ENCODE results near the gene TMUB1. TPM values are rescaled to one million over a fixed set of nuclear protein-coding genes. Genes with fewer than 3 reads are reported as not detected.

TMUB1 gene
- total and polyA plus RNA-seq, 9 of the 15 experiments (the other 6 are each of a cell fraction or from before 2014, with no cell fraction given), result 0.14 to 241 (median 74.1) TPM

DNA sequence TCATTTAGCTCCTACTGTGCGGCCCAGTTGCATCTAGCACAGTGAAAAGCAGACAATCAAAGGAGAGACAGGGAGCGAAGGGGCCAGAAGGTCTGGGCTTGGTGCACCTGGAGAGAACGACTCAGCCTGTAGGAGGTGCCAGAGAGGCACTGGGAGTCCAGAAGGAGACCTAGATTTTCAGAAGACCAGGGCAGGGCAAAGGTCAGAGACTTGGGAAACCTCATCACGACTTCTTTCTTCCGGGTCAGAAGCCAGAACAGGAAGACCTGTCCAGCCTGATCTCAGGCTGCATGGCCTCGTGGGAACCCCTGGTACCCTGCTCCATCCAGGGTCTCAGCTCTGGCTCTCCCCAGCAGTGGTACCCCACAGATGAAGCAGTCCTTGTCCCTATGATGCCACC, 8.1 kb upstream of the TMUB1 start (continued):
- TF ChIP-seq SRF (CRISPR knock-in tag; IDR thresholded peaks at IDR 0.05) (no peak), STAT5A (IDR thresholded peaks at IDR 0.05; ENCODE audit: borderline replicate concordance, low read length) (0 out of 2 replicates have a peak, but pooled peaks have one; percentile 21), CREB1 (IDR thresholded peaks at IDR 0.05) (no peak), CREB1 (CRISPR knock-in tag; IDR thresholded peaks at IDR 0.05) (no peak), SMARCA5 (IDR thresholded peaks at IDR 0.05) (no peak), ZKSCAN1 (IDR thresholded peaks at IDR 0.05; ENCODE audit: low read depth, low read length) (no peak), SIN3B (IDR thresholded peaks at IDR 0.05; ENCODE audit: low read depth) (no peak), SMAD1 (IDR thresholded peaks at IDR 0.05; ENCODE audit: low read depth, low read length, partially characterized antibody) (no peak), ZNF644 (tag; IDR thresholded peaks at IDR 0.05; ENCODE audit: low read depth) (no peak), ZBTB7A (IDR thresholded peaks at IDR 0.05; ENCODE audit: borderline replicate concordance, control insufficient read depth, low read depth, low read length) (peak; percentile 45; the same call in 1 of the 2 replicates), ZKSCAN8 (CRISPR knock-in tag; IDR thresholded peaks at IDR 0.05) (no peak), MEIS2 (IDR thresholded peaks at IDR 0.05; ENCODE audit: partially characterized antibody) (no peak), U2AF2 (optimal IDR thresholded peaks at IDR 0.05; ENCODE audit: low read depth, low read length) (no peak), NCOA2 (IDR thresholded peaks at IDR 0.05; ENCODE audit: partially characterized antibody in 2 of 2) (no peak)
- TF ChIP-seq, protein P1, sequence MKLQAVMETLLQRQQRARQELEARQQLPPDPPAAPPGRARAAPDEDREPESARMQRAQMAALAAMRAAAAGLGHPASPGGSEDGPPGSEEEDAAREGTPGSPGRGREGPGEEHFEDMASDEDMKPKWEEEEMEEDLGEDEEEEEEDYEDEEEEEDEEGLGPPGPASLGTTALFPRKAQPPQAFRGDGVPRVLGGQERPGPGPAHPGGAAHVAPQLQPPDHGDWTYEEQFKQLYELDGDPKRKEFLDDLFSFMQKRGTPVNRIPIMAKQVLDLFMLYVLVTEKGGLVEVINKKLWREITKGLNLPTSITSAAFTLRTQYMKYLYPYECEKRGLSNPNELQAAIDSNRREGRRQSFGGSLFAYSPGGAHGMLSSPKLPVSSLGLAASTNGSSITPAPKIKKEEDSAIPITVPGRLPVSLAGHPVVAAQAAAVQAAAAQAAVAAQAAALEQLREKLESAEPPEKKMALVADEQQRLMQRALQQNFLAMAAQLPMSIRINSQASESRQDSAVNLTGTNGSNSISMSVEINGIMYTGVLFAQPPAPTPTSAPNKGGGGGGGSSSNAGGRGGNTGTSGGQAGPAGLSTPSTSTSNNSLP (IDR thresholded peaks at IDR 0.05; ENCODE audit: borderline replicate concordance, low read depth, low read length), result no peak
- TF ChIP-seq, protein P2, sequence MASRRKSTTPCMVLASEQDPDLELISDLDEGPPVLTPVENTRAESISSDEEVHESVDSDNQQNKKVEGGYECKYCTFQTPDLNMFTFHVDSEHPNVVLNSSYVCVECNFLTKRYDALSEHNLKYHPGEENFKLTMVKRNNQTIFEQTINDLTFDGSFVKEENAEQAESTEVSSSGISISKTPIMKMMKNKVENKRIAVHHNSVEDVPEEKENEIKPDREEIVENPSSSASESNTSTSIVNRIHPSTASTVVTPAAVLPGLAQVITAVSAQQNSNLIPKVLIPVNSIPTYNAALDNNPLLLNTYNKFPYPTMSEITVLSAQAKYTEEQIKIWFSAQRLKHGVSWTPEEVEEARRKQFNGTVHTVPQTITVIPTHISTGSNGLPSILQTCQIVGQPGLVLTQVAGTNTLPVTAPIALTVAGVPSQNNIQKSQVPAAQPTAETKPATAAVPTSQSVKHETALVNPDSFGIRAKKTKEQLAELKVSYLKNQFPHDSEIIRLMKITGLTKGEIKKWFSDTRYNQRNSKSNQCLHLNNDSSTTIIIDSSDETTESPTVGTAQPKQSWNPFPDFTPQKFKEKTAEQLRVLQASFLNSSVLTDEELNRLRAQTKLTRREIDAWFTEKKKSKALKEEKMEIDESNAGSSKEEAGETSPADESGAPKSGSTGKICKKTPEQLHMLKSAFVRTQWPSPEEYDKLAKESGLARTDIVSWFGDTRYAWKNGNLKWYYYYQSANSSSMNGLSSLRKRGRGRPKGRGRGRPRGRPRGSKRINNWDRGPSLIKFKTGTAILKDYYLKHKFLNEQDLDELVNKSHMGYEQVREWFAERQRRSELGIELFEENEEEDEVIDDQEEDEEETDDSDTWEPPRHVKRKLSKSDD (conservative IDR thresholded peaks at IDR 0.05; ENCODE audit: low read length), result no peak; the same call in 1 of the 2 replicates
- TF ChIP-seq, protein P3, sequence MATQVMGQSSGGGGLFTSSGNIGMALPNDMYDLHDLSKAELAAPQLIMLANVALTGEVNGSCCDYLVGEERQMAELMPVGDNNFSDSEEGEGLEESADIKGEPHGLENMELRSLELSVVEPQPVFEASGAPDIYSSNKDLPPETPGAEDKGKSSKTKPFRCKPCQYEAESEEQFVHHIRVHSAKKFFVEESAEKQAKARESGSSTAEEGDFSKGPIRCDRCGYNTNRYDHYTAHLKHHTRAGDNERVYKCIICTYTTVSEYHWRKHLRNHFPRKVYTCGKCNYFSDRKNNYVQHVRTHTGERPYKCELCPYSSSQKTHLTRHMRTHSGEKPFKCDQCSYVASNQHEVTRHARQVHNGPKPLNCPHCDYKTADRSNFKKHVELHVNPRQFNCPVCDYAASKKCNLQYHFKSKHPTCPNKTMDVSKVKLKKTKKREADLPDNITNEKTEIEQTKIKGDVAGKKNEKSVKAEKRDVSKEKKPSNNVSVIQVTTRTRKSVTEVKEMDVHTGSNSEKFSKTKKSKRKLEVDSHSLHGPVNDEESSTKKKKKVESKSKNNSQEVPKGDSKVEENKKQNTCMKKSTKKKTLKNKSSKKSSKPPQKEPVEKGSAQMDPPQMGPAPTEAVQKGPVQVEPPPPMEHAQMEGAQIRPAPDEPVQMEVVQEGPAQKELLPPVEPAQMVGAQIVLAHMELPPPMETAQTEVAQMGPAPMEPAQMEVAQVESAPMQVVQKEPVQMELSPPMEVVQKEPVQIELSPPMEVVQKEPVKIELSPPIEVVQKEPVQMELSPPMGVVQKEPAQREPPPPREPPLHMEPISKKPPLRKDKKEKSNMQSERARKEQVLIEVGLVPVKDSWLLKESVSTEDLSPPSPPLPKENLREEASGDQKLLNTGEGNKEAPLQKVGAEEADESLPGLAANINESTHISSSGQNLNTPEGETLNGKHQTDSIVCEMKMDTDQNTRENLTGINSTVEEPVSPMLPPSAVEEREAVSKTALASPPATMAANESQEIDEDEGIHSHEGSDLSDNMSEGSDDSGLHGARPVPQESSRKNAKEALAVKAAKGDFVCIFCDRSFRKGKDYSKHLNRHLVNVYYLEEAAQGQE (IDR thresholded peaks at IDR 0.05; ENCODE audit: borderline replicate concordance), result peak; percentile 41; the same call in 1 of the 2 replicates
- TF ChIP-seq, protein P3 (CRISPR knock-in tag; IDR thresholded peaks at IDR 0.05; ENCODE audit: low read depth), result no peak

Measured in K562 (cell line).